HEK293 (cell line): ENCODE data around the gene TMEM87B.

Source experiments
- CTCF ChIA-PET: fragments of 350-600 bp; formaldehyde crosslinking; extraction: SDS; loops from one replicate; lab custom pipeline; 2021; ENCODE audit warnings: antibody characterized with exemption; lab: Yijun Ruan, JAX
- POLR2A ChIA-PET: fragments of 300-600 bp; formaldehyde crosslinking; extraction: SDS; loops from one replicate; lab custom pipeline; 2020; ENCODE audit warnings: antibody characterized with exemption, inconsistent platforms; lab: Yijun Ruan, JAX
- H3K27ac ChIP-seq: fragments of 200-500 bp; sonication (Bioruptor generic); 2 replicates; pipeline ENCODE4 v1.5.1; 2014; ENCODE audit warnings: low read depth, low read length, control low read depth, inconsistent platforms; ENCODE audit errors: extremely low read depth
- H3K36me3 ChIP-seq, 2 experiments: fragments of 200-500 bp in 1 of 2; sonication (Bioruptor generic) in 1 of 2; 1 replicate in 1 of 2; 2 replicates in 1 of 2; pipeline ENCODE4 v1.5.1; 2014 to 2017; ENCODE audit warnings: inconsistent platforms in 2 of 2, low read length in 2 of 2; ENCODE audit not compliant: control insufficient read depth in 2 of 2, insufficient read depth in 1 of 2
- H3K4me1 ChIP-seq: fragments of 200-500 bp; sonication (Bioruptor generic); 2 replicates; pipeline ENCODE4 v1.5.1; 2014; ENCODE audit warnings: mild to moderate bottlenecking, low read length, inconsistent platforms; ENCODE audit not compliant: control insufficient read depth, insufficient read depth
- H3K4me3 ChIP-seq: 2 replicates; pipeline ENCODE4 v1.5.1; 2011; ENCODE audit warnings: low read depth, mild to moderate bottlenecking, control low read depth, low read length, moderate library complexity
- H3K9me3 ChIP-seq: fragments of 200-500 bp; sonication (Bioruptor generic); 2 replicates; pipeline ENCODE4 v1.5.1; 2014; ENCODE audit warnings: low read depth, low read length, inconsistent platforms; ENCODE audit not compliant: control insufficient read depth, insufficient read depth
- GLIS2 ChIP-seq: fragments of 450-650 bp; formaldehyde crosslinking; IDR thresholded peaks from 2 replicates; pipeline ENCODE4 v1.5.1; 2016; ENCODE audit warnings: missing biosample characterization, missing genetic modification characterization
- ZFHX2 ChIP-seq: fragments of 450-650 bp; formaldehyde crosslinking; conservative IDR thresholded peaks from 2 replicates; pipeline ENCODE4 v1.5.1; 2016; ENCODE audit warnings: missing biosample characterization, missing genetic modification characterization
- ZNF112 ChIP-seq: fragments of 450-650 bp; formaldehyde crosslinking; IDR thresholded peaks from 2 replicates; pipeline ENCODE4 v1.5.0; 2017; ENCODE audit warnings: missing biosample characterization, missing genetic modification characterization
- ZNF146 ChIP-seq: fragments of 450-650 bp; formaldehyde crosslinking; IDR thresholded peaks from 2 replicates; pipeline ENCODE4 v1.5.1; 2016; ENCODE audit warnings: missing biosample characterization, missing genetic modification characterization
- ZNF426 ChIP-seq: fragments of 450-650 bp; formaldehyde crosslinking; IDR thresholded peaks from 2 replicates; pipeline ENCODE4 v1.5.1; 2017; ENCODE audit warnings: missing biosample characterization, missing genetic modification characterization, mild to moderate bottlenecking, inconsistent platforms, moderate library complexity
- TF ChIP-seq, protein P1 (sequence below): fragments of 450-650 bp; formaldehyde crosslinking; IDR thresholded peaks from 2 replicates; pipeline ENCODE4 v1.5.1; 2016; ENCODE audit warnings: missing biosample characterization, missing genetic modification characterization, borderline replicate concordance
- TF ChIP-seq, protein P2 (sequence below): fragments of 450-650 bp; formaldehyde crosslinking; IDR thresholded peaks from 2 replicates; pipeline ENCODE4 v1.5.1; 2017; ENCODE audit warnings: missing biosample characterization, missing genetic modification characterization
- TF ChIP-seq, protein P3 (sequence below): fragments of 450-650 bp; formaldehyde crosslinking; IDR thresholded peaks from 2 replicates; pipeline ENCODE4 v1.5.1; 2016; ENCODE audit warnings: missing biosample characterization, missing genetic modification characterization
- TF ChIP-seq, protein P4 (sequence below): fragments of 450-650 bp; formaldehyde crosslinking; IDR thresholded peaks from 2 replicates; pipeline ENCODE4 v1.5.1; 2016; ENCODE audit warnings: missing biosample characterization, missing genetic modification characterization

Gene TMEM87B

DNA sequence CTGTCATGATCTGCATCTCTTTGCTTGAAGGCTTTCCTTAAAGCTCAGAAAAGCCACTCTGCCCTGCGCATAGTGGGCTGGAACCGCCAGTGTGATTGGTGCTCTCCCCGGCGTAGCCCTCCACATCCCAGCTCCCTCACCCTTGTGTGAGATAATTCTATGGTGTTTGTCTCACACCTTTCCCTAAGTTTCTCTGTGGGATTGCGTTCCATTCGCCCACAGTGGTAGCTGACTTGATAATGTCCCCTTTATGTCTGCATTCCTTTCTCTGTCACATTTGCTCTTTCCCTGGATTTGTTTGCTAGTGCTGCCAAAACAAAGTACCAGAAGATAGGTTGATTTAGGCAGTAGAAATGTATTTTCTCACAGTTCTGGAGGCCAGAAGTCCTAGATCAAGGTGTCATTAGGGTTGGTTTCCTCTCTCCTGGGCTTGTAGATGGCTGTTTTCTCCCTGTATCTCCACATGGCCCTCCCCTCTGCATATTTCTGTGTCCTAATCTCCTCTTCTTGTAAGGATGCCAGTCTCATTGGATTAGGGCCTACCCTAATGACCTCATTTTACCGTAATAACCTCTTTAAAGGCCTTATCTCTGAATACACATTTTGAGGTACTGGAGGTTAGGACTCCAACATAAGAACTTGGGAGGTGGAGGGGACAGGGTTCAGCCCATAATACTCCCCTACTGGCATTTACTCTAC, 7.4 kb upstream of the TMEM87B start (continued):
- TF ChIP-seq, protein P1, sequence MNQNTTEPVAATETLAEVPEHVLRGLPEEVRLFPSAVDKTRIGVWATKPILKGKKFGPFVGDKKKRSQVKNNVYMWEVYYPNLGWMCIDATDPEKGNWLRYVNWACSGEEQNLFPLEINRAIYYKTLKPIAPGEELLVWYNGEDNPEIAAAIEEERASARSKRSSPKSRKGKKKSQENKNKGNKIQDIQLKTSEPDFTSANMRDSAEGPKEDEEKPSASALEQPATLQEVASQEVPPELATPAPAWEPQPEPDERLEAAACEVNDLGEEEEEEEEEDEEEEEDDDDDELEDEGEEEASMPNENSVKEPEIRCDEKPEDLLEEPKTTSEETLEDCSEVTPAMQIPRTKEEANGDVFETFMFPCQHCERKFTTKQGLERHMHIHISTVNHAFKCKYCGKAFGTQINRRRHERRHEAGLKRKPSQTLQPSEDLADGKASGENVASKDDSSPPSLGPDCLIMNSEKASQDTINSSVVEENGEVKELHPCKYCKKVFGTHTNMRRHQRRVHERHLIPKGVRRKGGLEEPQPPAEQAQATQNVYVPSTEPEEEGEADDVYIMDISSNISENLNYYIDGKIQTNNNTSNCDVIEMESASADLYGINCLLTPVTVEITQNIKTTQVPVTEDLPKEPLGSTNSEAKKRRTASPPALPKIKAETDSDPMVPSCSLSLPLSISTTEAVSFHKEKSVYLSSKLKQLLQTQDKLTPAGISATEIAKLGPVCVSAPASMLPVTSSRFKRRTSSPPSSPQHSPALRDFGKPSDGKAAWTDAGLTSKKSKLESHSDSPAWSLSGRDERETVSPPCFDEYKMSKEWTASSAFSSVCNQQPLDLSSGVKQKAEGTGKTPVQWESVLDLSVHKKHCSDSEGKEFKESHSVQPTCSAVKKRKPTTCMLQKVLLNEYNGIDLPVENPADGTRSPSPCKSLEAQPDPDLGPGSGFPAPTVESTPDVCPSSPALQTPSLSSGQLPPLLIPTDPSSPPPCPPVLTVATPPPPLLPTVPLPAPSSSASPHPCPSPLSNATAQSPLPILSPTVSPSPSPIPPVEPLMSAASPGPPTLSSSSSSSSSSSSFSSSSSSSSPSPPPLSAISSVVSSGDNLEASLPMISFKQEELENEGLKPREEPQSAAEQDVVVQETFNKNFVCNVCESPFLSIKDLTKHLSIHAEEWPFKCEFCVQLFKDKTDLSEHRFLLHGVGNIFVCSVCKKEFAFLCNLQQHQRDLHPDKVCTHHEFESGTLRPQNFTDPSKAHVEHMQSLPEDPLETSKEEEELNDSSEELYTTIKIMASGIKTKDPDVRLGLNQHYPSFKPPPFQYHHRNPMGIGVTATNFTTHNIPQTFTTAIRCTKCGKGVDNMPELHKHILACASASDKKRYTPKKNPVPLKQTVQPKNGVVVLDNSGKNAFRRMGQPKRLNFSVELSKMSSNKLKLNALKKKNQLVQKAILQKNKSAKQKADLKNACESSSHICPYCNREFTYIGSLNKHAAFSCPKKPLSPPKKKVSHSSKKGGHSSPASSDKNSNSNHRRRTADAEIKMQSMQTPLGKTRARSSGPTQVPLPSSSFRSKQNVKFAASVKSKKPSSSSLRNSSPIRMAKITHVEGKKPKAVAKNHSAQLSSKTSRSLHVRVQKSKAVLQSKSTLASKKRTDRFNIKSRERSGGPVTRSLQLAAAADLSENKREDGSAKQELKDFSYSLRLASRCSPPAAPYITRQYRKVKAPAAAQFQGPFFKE (tag by site-specific recombination): no peak
- TF ChIP-seq ZNF112 (tag by site-specific recombination): no peak
- TF ChIP-seq, all 188 proteins: peak for 0

- no peak overlapping the region for H3K27ac ChIP-seq
- CTCF ChIA-PET: interaction anchor here (0.5 to 7.8 kb wide), 12 partner anchors 11 to 344 kb away, joined by 3 to 87 read pairs (median 3); no protein-coding TSS in a partner anchor
- H3K4me1 ChIP-seq: no peaks in the 10 kb centered on the region
- POLR2A ChIA-PET: no interaction called here
- H3K36me3 ChIP-seq: no peaks in the 10 kb centered on the region
- TF ChIP-seq, protein P2, sequence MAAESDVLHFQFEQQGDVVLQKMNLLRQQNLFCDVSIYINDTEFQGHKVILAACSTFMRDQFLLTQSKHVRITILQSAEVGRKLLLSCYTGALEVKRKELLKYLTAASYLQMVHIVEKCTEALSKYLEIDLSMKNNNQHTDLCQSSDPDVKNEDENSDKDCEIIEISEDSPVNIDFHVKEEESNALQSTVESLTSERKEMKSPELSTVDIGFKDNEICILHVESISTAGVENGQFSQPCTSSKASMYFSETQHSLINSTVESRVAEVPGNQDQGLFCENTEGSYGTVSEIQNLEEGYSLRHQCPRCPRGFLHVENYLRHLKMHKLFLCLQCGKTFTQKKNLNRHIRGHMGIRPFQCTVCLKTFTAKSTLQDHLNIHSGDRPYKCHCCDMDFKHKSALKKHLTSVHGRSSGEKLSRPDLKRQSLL: no peak
- TF ChIP-seq, protein P3, sequence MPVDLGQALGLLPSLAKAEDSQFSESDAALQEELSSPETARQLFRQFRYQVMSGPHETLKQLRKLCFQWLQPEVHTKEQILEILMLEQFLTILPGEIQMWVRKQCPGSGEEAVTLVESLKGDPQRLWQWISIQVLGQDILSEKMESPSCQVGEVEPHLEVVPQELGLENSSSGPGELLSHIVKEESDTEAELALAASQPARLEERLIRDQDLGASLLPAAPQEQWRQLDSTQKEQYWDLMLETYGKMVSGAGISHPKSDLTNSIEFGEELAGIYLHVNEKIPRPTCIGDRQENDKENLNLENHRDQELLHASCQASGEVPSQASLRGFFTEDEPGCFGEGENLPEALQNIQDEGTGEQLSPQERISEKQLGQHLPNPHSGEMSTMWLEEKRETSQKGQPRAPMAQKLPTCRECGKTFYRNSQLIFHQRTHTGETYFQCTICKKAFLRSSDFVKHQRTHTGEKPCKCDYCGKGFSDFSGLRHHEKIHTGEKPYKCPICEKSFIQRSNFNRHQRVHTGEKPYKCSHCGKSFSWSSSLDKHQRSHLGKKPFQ (tag by site-specific recombination): no peak
- TF ChIP-seq ZNF112 (tag by site-specific recombination) (no peak), ZNF146 (tag by site-specific recombination) (no peak), ZFHX2 (tag by site-specific recombination) (no peak), ZNF426 (tag by site-specific recombination) (no peak), GLIS2 (tag by site-specific recombination) (no peak)
- TF ChIP-seq, protein P4, sequence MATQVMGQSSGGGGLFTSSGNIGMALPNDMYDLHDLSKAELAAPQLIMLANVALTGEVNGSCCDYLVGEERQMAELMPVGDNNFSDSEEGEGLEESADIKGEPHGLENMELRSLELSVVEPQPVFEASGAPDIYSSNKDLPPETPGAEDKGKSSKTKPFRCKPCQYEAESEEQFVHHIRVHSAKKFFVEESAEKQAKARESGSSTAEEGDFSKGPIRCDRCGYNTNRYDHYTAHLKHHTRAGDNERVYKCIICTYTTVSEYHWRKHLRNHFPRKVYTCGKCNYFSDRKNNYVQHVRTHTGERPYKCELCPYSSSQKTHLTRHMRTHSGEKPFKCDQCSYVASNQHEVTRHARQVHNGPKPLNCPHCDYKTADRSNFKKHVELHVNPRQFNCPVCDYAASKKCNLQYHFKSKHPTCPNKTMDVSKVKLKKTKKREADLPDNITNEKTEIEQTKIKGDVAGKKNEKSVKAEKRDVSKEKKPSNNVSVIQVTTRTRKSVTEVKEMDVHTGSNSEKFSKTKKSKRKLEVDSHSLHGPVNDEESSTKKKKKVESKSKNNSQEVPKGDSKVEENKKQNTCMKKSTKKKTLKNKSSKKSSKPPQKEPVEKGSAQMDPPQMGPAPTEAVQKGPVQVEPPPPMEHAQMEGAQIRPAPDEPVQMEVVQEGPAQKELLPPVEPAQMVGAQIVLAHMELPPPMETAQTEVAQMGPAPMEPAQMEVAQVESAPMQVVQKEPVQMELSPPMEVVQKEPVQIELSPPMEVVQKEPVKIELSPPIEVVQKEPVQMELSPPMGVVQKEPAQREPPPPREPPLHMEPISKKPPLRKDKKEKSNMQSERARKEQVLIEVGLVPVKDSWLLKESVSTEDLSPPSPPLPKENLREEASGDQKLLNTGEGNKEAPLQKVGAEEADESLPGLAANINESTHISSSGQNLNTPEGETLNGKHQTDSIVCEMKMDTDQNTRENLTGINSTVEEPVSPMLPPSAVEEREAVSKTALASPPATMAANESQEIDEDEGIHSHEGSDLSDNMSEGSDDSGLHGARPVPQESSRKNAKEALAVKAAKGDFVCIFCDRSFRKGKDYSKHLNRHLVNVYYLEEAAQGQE (tag by site-specific recombination): no peak
- H3K9me3 ChIP-seq: no peaks in the 10 kb centered on the region
- H3K4me3 ChIP-seq: no peak overlapping the region
These were observed 6.9 kb upstream of the TMEM87B start for GRCh38 chr2:112048236-112048592.
